Limb (tissue), 2 donors: ENCODE measurements around the gene ADAP1.
"Not testable (repeated sequence)": the region's sequence is repeated elsewhere in the genome, so short reads cannot be mapped to it uniquely, and the experiment has no call there.

Experiments
- DNase-seq, 2 donors: peaks; one replicate each; pipeline ENCODE4 v3.0.0-alpha.2; 2016; ENCODE audit errors: extremely low spot score in 2 of 2

The ADAP1 gene

GRCh38 chr7:975702-976473 lies 21.4 kb upstream of the ADAP1 start:
- DNase-seq, result no peak

- DNase-seq, result peak; percentile 88 to 97
Observed at GRCh38 chr7:974820-975681, 20.6 kb upstream of the ADAP1 start, which contains the start of gene COX19. Gene COX19, minus strand, starts transcription at chr7:975549. Its CDS starts 40 bp downstream, at chr7:975509.

DNA sequence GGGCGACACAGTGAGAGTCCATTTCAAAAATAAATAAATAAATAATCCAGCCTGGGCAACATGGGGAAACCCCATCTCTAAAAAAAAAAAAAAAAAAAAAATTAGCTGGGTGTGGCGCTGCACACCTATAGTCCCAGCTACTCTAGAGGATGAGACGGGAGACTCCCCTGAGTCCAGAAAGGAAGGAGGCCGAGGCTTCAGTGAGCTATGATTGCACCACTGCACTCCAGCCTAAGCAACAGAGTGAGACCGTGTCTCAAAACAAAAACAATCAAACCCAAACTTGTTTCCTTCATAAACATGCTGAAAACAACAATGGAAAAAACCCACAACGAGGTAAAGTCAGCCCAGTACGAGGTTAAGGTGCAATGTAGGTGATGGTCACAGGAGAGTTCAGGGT lies 19.7 kb upstream of the ADAP1 start:
- no peak for DNase-seq

GRCh38 chr7:973312-973711 lies 18.8 kb upstream of the ADAP1 start:
- no peak for DNase-seq

DNA sequence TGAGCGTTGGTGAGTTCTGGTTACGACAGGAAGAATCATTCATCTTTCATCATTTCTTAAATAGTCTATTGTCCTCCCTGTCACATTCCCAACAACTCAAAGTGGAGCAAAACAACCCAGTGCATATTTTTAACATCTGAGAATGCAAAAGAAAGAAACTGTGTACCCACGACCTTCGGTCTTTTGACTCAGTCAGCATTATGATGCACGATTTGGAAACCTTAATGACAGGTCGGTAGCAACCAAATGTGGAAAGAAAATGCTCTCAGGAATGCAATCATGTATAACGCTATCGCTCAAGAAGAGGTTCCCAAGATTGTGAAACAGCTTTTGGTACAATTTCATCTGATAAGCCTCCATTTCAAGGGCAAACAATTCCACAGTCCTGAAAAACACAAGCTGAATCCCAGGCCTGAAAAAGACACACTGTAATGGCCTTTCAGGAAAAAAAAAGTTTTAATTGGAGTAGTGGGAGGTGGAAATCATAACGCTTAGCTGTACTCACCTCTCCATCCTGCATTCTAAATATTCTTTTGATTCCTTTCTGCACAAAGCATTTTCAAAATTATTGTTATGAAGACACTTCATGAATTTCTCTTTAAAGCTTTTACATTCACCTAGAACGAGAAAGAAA lies 18.3 kb upstream of the ADAP1 start:
- DNase-seq, result no peak

DNA sequence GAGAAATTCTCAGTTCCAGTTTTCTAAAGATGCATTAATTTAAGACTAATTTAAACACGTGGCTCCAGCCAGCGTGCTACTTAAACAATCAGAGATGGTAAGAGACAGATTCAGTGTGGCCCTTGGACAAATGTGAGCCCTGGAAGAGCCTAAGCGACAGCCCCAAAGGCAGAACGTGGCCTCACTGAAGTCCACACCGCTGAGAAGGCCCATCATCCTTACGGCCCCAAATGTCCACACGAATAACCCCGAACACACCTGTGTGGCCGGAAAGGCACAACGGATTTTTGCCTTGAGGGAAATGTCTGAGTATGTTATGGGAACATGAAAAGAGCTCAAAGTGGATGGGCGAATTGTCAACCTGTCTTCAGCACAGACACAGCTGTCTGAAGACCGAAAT lies 17.6 kb upstream of the ADAP1 start:
- DNase-seq, result no peak

DNA sequence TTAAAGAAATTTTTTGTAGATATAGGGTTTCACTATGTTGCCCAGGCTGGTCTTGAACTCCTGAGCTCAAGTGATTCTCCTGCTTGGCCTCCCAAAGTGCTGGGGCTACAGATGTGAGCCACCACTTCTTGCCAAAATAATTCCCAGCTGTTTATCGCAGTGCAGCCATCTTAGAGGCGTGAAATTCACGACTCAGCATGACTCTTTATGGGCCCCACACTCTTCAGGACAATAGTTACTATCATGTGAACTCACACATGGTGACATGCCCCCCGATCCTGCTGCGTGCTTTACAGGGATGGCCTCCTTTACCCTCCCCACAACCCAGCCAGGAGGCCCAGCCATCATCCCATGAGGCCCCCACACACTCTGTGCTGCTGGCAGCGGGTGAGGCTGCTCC lies 16.3 kb upstream of the ADAP1 start:
- no peak for DNase-seq

DNA sequence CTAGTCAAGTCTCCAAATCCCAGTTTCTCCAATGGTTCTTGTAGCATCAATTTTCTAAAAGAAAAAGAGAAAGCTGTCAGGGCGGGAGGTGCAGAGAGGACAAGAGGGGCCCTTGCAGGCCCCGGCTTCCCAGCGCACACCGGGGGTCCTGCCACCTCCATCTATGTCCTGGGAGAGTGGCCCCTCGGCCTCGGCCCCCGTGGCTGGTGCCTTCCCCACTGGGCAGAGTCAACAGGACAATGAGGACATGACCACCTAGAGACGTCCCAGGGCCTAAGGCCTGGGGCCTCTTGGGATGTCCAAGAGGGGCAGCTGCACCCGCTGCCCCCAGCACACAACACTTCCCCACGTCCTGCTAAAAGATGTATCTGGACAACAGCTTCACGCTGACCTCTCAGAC lies 14.9 kb upstream of the ADAP1 start:
- DNase-seq, result no peak

- DNase-seq, result no peak
Observed at GRCh38 chr7:968205-969105, 14.0 kb upstream of the ADAP1 start.

DNA sequence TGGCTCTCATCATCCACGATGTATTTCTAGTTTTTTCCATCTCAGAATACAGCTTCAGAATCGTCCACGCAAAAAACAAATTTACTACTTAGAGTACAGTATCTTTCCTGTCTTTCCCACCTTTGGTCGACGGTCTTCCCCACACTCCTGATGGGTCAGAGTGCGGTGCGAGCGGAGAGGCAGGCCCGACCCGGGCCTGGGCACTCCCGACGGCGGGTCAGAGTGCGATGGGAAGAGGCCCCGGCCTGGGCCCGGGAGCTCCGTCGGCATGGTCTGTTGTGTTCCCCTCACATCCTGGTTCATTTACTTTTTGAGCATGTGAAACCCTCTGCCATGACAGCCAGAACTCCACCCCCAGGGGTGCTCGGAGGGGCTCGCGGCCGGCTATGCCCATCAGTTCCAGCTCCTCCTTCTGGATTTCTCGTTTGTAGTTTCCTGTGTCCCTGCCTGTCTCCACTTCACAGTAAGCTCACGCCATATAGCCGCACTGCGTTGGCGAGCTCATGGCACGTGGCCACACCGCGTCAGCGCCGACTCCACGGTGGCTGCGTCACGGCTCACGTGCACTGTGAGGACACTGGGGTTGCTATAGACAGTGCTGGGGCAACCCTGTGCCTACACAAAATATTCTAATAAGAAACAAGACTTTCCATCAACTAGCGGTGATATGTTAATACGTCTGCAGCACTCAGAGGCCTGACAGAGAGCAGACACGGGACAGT lies 13.0 kb upstream of the ADAP1 start:
- no peak for DNase-seq

- no peak for DNase-seq
Observed at GRCh38 chr7:966291-967069, 12.0 kb upstream of the ADAP1 start.

DNA sequence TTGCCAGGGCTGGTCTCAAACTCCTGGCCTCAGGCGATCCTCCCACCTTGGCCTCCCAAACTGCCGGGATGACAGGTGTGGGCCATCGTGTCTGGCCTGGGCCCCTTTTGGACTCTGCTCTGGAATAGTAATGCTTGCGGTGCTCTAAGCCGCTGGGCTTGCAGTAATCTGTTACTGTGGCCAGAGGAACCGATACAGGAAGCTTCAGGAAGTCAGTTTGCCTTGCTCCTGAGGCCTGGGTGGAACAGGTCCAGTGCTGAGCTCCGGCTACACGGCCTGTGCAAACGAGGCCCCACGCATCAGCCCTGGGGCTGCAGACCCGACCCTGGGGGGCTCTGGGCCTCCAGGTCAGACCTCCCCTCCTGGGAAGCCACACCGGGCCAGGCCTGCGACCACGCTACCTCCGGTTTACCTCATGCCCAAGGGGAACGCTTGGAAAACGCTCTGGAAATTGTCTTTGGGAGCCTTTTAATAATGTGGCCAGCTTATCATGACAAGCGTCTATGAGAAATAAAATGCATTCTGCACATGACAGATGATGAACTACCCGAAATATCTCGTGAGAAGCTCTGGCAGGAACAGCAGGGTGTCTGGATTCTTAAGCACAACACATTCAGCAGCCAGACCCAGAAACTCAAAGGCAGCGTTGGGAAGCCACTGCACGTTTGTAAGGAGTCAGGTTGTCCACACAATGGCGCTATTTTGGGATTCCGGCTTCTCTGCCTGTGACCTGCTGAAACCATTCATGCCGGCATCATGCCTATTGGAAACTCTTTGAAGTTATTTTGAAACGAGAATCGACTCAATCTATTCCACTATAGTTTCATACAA lies 10.1 kb upstream of the ADAP1 start:
- no peak for DNase-seq

GRCh38 chr7:963236-964078 lies 9.0 kb upstream of the ADAP1 start:
- no peak for DNase-seq

GRCh38 chr7:962401-963081 lies 8.1 kb upstream of the ADAP1 start:
- DNase-seq, result no peak

DNA sequence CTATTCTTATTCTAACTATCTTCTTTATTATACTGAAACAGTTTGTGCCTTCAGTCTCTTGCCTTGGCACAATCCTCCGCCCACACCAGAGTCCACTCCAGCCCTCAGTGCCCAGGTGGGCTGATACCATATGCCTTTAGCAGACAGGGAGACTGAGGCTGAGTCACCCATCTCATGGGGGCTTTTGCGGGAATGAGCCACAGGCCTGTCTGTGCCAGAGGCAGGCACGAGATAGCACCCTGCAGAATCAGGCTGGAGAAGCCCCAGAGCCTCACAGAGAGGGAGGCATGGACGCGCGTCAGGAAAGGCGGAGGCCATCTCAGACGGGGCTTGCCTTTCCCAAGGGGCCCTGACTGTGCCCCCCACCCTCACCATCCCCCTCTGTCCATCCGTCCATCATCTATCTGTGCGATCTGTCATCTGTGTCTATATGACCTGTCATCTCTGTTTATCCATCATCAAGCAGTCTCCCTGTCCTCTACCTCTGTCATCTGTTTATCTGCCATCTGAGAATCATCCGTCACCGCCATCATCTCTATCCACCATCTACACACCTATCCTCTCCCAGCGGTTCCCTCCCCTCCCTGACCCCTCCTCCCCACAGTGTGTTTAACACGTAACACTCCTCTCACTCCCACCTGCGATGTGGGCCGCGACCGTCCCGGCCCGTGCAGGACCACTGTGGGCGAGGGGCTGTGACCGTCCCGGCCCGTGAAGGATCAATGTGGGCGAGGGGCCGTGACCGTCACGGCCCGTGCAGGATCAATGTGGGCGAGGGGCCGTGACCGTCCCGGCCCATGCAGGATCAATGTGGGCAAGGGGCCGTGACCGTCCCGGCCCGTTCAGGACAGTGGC lies 7.3 kb upstream of the ADAP1 start:
- DNase-seq, result no peak

DNA sequence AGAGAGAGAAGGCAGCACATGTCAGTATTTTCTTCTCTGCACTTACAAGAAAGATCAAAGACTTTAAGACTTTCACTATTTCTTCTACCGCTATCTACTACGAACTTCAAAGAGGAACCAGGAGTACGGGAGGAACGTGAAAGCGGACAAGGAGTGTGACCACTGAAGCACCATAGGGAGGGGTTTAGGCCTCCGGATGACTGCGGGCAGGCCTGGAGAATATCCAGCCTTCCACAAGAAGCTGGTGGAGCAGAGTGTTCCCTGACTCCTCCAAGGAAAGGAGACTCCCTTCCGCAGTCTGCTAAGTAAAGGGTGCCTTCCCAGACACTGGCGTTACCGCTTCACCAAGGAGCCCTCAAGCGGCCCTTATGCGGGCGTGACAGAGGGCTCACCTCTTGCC lies 6.5 kb upstream of the ADAP1 start:
- DNase-seq, result not testable (repeated sequence)
